SK-N-SH treated with all-trans-retinoic acid at 6 μM for 48 hours (cell line): Measurements from ENCODE around the gene ABCC4.

ENCODE experiments used
- ATAC-seq: fragments of 200-7000 bp; cut with Tn5 transposase; 3 replicates; pipeline ENCODE4 v1.9.1; 2020; ENCODE audit warnings: mild to moderate bottlenecking, moderate library complexity
- ARNTL ChIP-seq: fragments of 450-650 bp; formaldehyde crosslinking; IDR thresholded peaks from 2 replicates; pipeline ENCODE4 v1.5.0; 2020; ENCODE audit warnings: low read depth, mild to moderate bottlenecking, moderate library complexity, borderline replicate concordance
- BACH2 ChIP-seq: fragments of 250-450 bp; sonication (Bioruptor Pico); IDR thresholded peaks from 2 replicates; pipeline ENCODE4 v1.9.0; 2021; ENCODE audit warnings: mild to moderate bottlenecking, borderline replicate concordance
- CREB5 ChIP-seq: fragments of 250-450 bp; sonication (Bioruptor Pico); IDR thresholded peaks from 2 replicates; pipeline ENCODE4 v1.5.1; 2020; ENCODE audit warnings: low read depth, mild to moderate bottlenecking, moderate library complexity
- CSDC2 ChIP-seq: fragments of 250-450 bp; sonication (Bioruptor Pico); IDR thresholded peaks from 2 replicates; pipeline ENCODE4 v1.5.0; 2020; ENCODE audit warnings: mild to moderate bottlenecking, moderate library complexity
- CSRNP3 ChIP-seq: fragments of 250-450 bp; sonication (Bioruptor Pico); IDR thresholded peaks from 2 replicates; pipeline ENCODE4 v1.5.1; 2021; ENCODE audit warnings: mild to moderate bottlenecking, moderate library complexity
- ESRRG ChIP-seq: fragments of 250-450 bp; sonication (Bioruptor Pico); IDR thresholded peaks from 2 replicates; pipeline ENCODE4 v1.6.1; 2021; ENCODE audit warnings: mild to moderate bottlenecking
- GLIS3 ChIP-seq: fragments of 250-450 bp; sonication (Bioruptor Pico); IDR thresholded peaks from 2 replicates; pipeline ENCODE4 v1.5.0; 2020; ENCODE audit warnings: mild to moderate bottlenecking, moderate library complexity
- ISL1 ChIP-seq: fragments of 250-450 bp; sonication (Bioruptor Pico); IDR thresholded peaks from 2 replicates; pipeline ENCODE4 v2.1.2; 2022; ENCODE audit warnings: mild to moderate bottlenecking, moderate library complexity
- OSR1 ChIP-seq: fragments of 250-450 bp; sonication (Bioruptor Pico); IDR thresholded peaks from 2 replicates; pipeline ENCODE4 v1.8.0; 2022; ENCODE audit warnings: moderate library complexity, mild to moderate bottlenecking, inconsistent platforms
- PATZ1 ChIP-seq: fragments of 250-450 bp; sonication (Bioruptor Pico); IDR thresholded peaks from 2 replicates; pipeline ENCODE4 v1.8.0; 2020; ENCODE audit warnings: mild to moderate bottlenecking, moderate library complexity, borderline replicate concordance
- RARB ChIP-seq: fragments of 250-450 bp; sonication (Bioruptor Pico); IDR thresholded peaks from 2 replicates; pipeline ENCODE4 v1.8.0; 2021; ENCODE audit warnings: mild to moderate bottlenecking, moderate library complexity
- SNAI2 ChIP-seq: fragments of 250-450 bp; sonication (Bioruptor Pico); IDR thresholded peaks from 2 replicates; pipeline ENCODE4 v1.5.0; 2020; ENCODE audit warnings: mild to moderate bottlenecking, moderate library complexity
- TCF4 ChIP-seq: fragments of 250-450 bp; sonication (Bioruptor Pico); IDR thresholded peaks from 2 replicates; pipeline ENCODE4 v1.8.0; 2021; ENCODE audit warnings: mild to moderate bottlenecking, moderate library complexity, borderline replicate concordance
- TOX ChIP-seq: fragments of 250-450 bp; sonication (Bioruptor Pico); IDR thresholded peaks from 2 replicates; pipeline ENCODE4 v1.8.0; 2021; ENCODE audit warnings: mild to moderate bottlenecking, moderate library complexity, borderline replicate concordance
- TSHZ2 ChIP-seq: fragments of 250-450 bp; sonication (Bioruptor Pico); IDR thresholded peaks from 2 replicates; pipeline ENCODE4 v1.5.0; 2020; ENCODE audit warnings: mild to moderate bottlenecking, moderate library complexity
- ZC3H10 ChIP-seq: fragments of 250-450 bp; sonication (Bioruptor Pico); IDR thresholded peaks from 2 replicates; pipeline ENCODE4 v1.5.1; 2021; ENCODE audit warnings: mild to moderate bottlenecking, moderate library complexity
- ZFP3 ChIP-seq: fragments of 250-450 bp; sonication (Bioruptor Pico); IDR thresholded peaks from 2 replicates; pipeline ENCODE4 v1.5.0; 2020; ENCODE audit warnings: mild to moderate bottlenecking, moderate library complexity
- ZFP30 ChIP-seq: fragments of 450-650 bp; formaldehyde crosslinking; IDR thresholded peaks from 2 replicates; pipeline ENCODE4 v1.5.0; 2022; ENCODE audit warnings: mild to moderate bottlenecking, moderate library complexity
- ZNF70 ChIP-seq: fragments of 450-650 bp; formaldehyde crosslinking; IDR thresholded peaks from 2 replicates; pipeline ENCODE4 v1.5.0; 2020; ENCODE audit warnings: mild to moderate bottlenecking, moderate library complexity
- ZNF8 ChIP-seq: fragments of 450-650 bp; formaldehyde crosslinking; IDR thresholded peaks from 2 replicates; pipeline ENCODE4 v1.5.0; 2020; ENCODE audit warnings: mild to moderate bottlenecking, moderate library complexity
- TF ChIP-seq, protein P1 (sequence below): fragments of 250-450 bp; sonication (Bioruptor Pico); IDR thresholded peaks from 2 replicates; pipeline ENCODE4 v1.8.0; 2021; ENCODE audit warnings: low read depth, mild to moderate bottlenecking, moderate library complexity, borderline replicate concordance

Gene ABCC4

DNA sequence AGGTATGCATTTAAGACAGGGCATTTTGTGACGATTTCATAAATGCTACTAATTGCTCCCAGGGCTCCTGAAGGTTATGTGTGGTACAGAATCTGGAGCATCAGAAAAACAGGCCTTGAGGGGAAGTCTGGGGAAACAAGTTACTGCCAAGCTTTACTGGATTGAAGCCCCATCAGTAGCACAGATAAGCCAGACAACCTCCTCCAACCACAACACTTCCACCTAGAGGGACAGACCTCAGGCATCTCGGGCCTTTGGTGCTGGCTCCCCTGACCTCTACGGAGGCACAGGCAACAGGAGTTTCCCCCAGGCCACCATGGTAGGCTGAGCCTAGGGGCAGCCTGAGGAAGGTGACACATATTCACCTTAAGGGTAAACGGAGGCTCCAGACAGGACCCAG lies 54.1 kb downstream of the ABCC4 start (continued):
- TF ChIP-seq ZNF8 (no peak), CSDC2 (CRISPR knock-in tag) (no peak), ZFP30 (CRISPR knock-in tag) (no peak)

GRCh38 chr13:95246292-95247082 lies 54.8 kb downstream of the ABCC4 start:
- no peak for TF ChIP-seq GLIS3 (CRISPR knock-in tag)
- TF ChIP-seq ZNF70 (CRISPR knock-in tag): no peak
- TF ChIP-seq, all 23 proteins: peak for 0
- ATAC-seq: no peak

GRCh38 chr13:95245071-95245470 lies 56.2 kb downstream of the ABCC4 start:
- ATAC-seq: no peak
- no peak for TF ChIP-seq ZFP30 (CRISPR knock-in tag)
- no peak for TF ChIP-seq PATZ1 (CRISPR knock-in tag)
- no peak for TF ChIP-seq ISL1 (CRISPR knock-in tag)
- TF ChIP-seq ARNTL: no peak
- TF ChIP-seq ESRRG: no peak
- TF ChIP-seq TCF4 (CRISPR knock-in tag): no peak
- no peak for TF ChIP-seq SNAI2 (CRISPR knock-in tag)
- TF ChIP-seq ZC3H10: no peak
- no peak for TF ChIP-seq GLIS3 (CRISPR knock-in tag)
- no peak for TF ChIP-seq CSDC2 (CRISPR knock-in tag)
- TF ChIP-seq TOX: no peak
- TF ChIP-seq RARB: no peak
- TF ChIP-seq, protein P1, sequence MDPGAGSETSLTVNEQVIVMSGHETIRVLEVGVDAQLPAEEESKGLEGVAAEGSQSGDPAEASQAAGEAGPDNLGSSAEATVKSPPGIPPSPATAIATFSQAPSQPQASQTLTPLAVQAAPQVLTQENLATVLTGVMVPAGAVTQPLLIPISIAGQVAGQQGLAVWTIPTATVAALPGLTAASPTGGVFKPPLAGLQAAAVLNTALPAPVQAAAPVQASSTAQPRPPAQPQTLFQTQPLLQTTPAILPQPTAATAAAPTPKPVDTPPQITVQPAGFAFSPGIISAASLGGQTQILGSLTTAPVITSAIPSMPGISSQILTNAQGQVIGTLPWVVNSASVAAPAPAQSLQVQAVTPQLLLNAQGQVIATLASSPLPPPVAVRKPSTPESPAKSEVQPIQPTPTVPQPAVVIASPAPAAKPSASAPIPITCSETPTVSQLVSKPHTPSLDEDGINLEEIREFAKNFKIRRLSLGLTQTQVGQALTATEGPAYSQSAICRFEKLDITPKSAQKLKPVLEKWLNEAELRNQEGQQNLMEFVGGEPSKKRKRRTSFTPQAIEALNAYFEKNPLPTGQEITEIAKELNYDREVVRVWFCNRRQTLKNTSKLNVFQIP (CRISPR knock-in tag): no peak
- TF ChIP-seq CSRNP3 (CRISPR knock-in tag): no peak
- TF ChIP-seq, all 23 proteins: peak for 0

- TF ChIP-seq CSRNP3 (CRISPR knock-in tag) (no peak), ISL1 (CRISPR knock-in tag) (no peak), ZNF70 (CRISPR knock-in tag) (no peak), ZFP3 (no peak), ZNF8 (no peak), ARNTL (no peak), GLIS3 (CRISPR knock-in tag) (no peak), BACH2 (CRISPR knock-in tag) (no peak), CREB5 (CRISPR knock-in tag) (no peak), ESRRG (no peak), TCF4 (CRISPR knock-in tag) (no peak), CSDC2 (CRISPR knock-in tag) (no peak), OSR1 (CRISPR knock-in tag) (no peak), TSHZ2 (CRISPR knock-in tag) (no peak), RARB (no peak), ZFP30 (CRISPR knock-in tag) (no peak)
- no peak for ATAC-seq
These were observed 58.0 kb downstream of the ABCC4 start for GRCh38 chr13:95243207-95243606.
